Measurements from ENCODE around the gene FILIP1L.

Gene FILIP1L

DNA sequence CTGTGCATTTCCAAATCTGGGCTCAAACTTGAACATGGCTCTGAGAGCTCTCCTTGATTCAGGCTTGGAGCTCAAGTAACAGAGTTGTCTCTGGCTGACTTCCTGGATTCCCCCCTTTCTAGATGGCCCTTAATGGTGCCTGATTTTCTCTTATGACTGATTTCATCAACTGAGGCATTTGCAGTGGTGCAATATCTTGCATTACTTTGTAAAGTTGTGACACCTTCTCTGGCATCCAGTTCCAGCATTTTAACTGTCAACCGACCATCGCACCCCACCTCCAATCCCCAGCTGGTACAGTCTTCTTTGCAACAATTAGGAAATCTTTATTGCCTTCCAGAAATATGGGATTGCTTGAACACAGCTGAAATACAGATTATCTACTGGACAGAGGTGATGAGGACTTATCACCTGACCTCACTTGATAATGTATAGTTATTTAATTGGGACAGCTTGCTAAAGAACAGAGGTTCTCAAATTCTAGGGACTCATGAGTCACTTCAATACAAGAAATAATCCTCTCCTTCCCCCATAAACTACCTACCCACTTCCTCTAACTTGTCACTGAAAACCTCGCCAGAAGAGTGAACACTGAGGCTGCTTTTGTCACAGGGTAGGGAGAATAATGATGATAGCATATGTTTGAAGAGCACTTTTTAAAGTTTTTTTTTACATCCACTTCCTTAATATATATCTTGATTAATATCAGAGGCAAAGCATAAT is 41.8 kb downstream of the FILIP1L start:
- no peak for DNase-seq
- Histone ChIP-seq H3K27me3 (ENCODE audit: insufficient read depth, low read depth, severe bottlenecking) (no peaks in the 10 kb centered on the region), H3K27ac (no peak overlapping the region), H3K36me3 (no peaks in the 10 kb centered on the region), H3K4me3 (ENCODE audit: low read depth, low read length) (no peak overlapping the region), H3K9me3 (ENCODE audit: severe bottlenecking) (no peaks in the 10 kb centered on the region)
- TF ChIP-seq CTCF (IDR thresholded peaks at IDR 0.05; ENCODE audit: low read depth, low read length), result no peak

GRCh38 chr3:100069472-100069871 is 44.8 kb downstream of the FILIP1L start:
- H3K36me3 ChIP-seq, result no peaks in the 10 kb centered on the region

GRCh38 chr3:100068826-100069225 is 45.5 kb downstream of the FILIP1L start:
- peak; percentile 87 for DNase-seq
- Histone ChIP-seq H3K4me3 (ENCODE audit: low read depth, low read length) (no peak overlapping the region), H3K36me3 (no peaks in the 10 kb centered on the region), H3K9me3 (ENCODE audit: severe bottlenecking) (no peaks in the 10 kb centered on the region), H3K27ac (no peak overlapping the region), H3K27me3 (ENCODE audit: insufficient read depth, low read depth, severe bottlenecking) (no peaks in the 10 kb centered on the region)
- TF ChIP-seq CTCF (IDR thresholded peaks at IDR 0.05; ENCODE audit: low read depth, low read length), result peak; percentile 76

More at GRCh38 chr3:100069472-100069871, 44.8 kb downstream of the FILIP1L start:
- H3K27ac ChIP-seq, result no peak overlapping the region
- no peaks in the 10 kb centered on the region for H3K9me3 ChIP-seq (ENCODE audit: severe bottlenecking)
- TF ChIP-seq CTCF (IDR thresholded peaks at IDR 0.05; ENCODE audit: low read depth, low read length), result no peak
- no peaks in the 10 kb centered on the region for H3K27me3 ChIP-seq (ENCODE audit: insufficient read depth, low read depth, severe bottlenecking)
- no peak for DNase-seq
- no peak overlapping the region for H3K4me3 ChIP-seq (ENCODE audit: low read depth, low read length)

DNA sequence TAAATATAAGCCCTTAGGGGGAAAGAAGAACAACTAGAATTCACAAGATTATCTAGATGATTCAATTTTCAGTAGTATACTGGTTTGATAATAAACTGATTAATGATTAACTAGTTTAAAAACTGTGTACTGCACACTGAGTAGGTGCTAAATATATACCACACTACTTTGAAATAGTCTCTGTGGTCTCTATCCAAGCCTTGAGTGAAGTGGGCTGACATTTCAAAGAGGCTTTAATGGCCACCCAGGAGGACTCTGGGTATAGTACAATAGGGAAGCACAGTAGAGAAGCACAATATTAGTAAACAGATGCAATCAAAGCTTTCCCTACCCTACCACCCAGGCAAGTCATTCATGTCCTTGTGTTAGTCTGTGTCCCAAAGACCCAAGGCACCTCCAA is 46.7 kb downstream of the FILIP1L start:
- no peak for DNase-seq
- no peak for TF ChIP-seq CTCF (IDR thresholded peaks at IDR 0.05; ENCODE audit: low read depth, low read length)
- Histone ChIP-seq H3K27ac (no peak overlapping the region), H3K27me3 (ENCODE audit: insufficient read depth, low read depth, severe bottlenecking) (no peaks in the 10 kb centered on the region), H3K36me3 (no peaks in the 10 kb centered on the region), H3K4me3 (ENCODE audit: low read depth, low read length) (no peak overlapping the region), H3K9me3 (ENCODE audit: severe bottlenecking) (no peaks in the 10 kb centered on the region)

DNA sequence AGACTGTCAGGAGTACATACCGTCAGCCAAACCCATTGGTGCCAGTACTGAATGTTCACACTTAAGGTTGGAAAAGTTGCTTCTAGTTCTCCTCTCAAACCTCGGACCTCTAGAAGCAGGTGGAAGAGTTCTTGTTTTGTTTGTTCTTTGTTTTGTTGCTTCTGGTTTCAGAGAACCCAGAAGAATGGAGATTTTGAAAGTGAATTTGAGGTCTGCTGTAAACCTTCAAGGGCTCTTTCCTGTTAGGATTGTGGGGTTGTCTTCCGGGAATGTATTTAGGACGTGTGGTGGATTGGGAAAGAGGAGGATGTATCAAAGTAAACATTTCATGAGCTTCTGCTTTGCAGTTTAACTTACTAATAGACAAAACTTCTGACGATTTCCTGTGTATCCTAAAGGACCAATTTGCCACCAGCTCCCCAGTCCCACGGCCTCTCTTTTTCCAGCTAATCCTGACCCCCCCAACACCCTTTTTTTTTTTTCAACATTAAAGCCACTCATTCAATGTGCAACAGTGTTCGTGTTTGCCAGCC is 50.3 kb downstream of the FILIP1L start:
- no peaks in the 10 kb centered on the region for H3K36me3 ChIP-seq
- H3K27me3 ChIP-seq (ENCODE audit: insufficient read depth, low read depth, severe bottlenecking), result no peaks in the 10 kb centered on the region
- TF ChIP-seq CTCF (IDR thresholded peaks at IDR 0.05; ENCODE audit: low read depth, low read length), result no peak
- no peak overlapping the region for H3K4me3 ChIP-seq (ENCODE audit: low read depth, low read length)
- H3K27ac ChIP-seq, result no peak overlapping the region
- H3K9me3 ChIP-seq (ENCODE audit: severe bottlenecking), result no peaks in the 10 kb centered on the region
- no peak for DNase-seq
